SU-DHL-6 (cell line): ENCODE data around the gene MYO6.
"Not testable (repeated sequence)": the region's sequence is repeated elsewhere in the genome, so short reads cannot be mapped to it uniquely, and the experiment has no call there.

Source experiments
- H2AFZ ChIP-seq: fragments of 200-600 bp; sonication (generic); 2 replicates; pipeline ENCODE4 v1.6.1; 2014; ENCODE audit warnings: low read depth, mild to moderate bottlenecking, moderate library complexity, mixed read lengths, antibody characterized with exemption, low read length; ENCODE audit not compliant: severe bottlenecking
- H3F3A ChIP-seq: fragments of 200-600 bp; shearing (Covaris generic); 2 replicates; pipeline ENCODE4 v1.6.0; 2016; ENCODE audit warnings: antibody characterized with exemption, mild to moderate bottlenecking; ENCODE audit not compliant: insufficient read depth
- H3K27ac ChIP-seq: fragments of 200-600 bp; sonication (generic); 2 replicates; pipeline ENCODE4 v1.5.1; 2016; ENCODE audit warnings: low read depth, mild to moderate bottlenecking, low read length, moderate library complexity, mixed read lengths
- H3K27me3 ChIP-seq: fragments of 200-600 bp; sonication (generic), shearing (Covaris generic); 2 replicates; pipeline ENCODE4 v1.6.0; 2014; ENCODE audit warnings: mild to moderate bottlenecking, low read length
- H3K36me3 ChIP-seq: fragments of 200-600 bp; sonication (generic); 2 replicates; pipeline ENCODE4 v1.6.1; 2014; ENCODE audit warnings: mild to moderate bottlenecking, low read length, mixed read lengths
- H3K4me2 ChIP-seq: fragments of 300-600, 200-600 bp; shearing (Covaris generic), sonication (generic); 2 replicates; pipeline ENCODE4 v1.6.0; 2014; ENCODE audit warnings: low read length, low read depth, mild to moderate bottlenecking; ENCODE audit not compliant: poor library complexity, severe bottlenecking
- H3K4me3 ChIP-seq: fragments of 200-600 bp; sonication (generic); 2 replicates; pipeline ENCODE4 v1.5.1; 2014; ENCODE audit warnings: antibody characterized with exemption, low read length, mild to moderate bottlenecking, mixed read lengths; ENCODE audit not compliant: insufficient read depth, poor library complexity, severe bottlenecking
- H3K79me2 ChIP-seq: fragments of 200-600 bp; sonication (generic); 2 replicates; pipeline ENCODE4 v1.6.1; 2014; ENCODE audit warnings: mild to moderate bottlenecking, low read length, moderate library complexity; ENCODE audit not compliant: insufficient read depth
- H3K9ac ChIP-seq: fragments of 200-600 bp; sonication (generic); 2 replicates; pipeline ENCODE4 v1.7.0; 2014; ENCODE audit warnings: mild to moderate bottlenecking, low read length
- H3K9me2 ChIP-seq: fragments of 200-600 bp; sonication (generic); replicated peaks from 2 replicates; pipeline ENCODE4 v1.6.1; 2014; ENCODE audit warnings: low read length; ENCODE audit not compliant: insufficient read depth
- H3K9me3 ChIP-seq: fragments of 200-600 bp; sonication (generic); 2 replicates; pipeline ENCODE4 v1.6.1; 2014; ENCODE audit warnings: low read length, mixed read lengths; ENCODE audit not compliant: insufficient read depth
- H4K20me1 ChIP-seq: fragments of 200-600 bp; sonication (generic); 2 replicates; pipeline ENCODE4 v1.6.1; 2014; ENCODE audit warnings: low read depth, mild to moderate bottlenecking, antibody characterized with exemption, low read length, moderate library complexity, mixed read lengths
- CTCF ChIP-seq: fragments of 200-600 bp; sonication (generic); IDR thresholded peaks from one replicate; pipeline ENCODE4 v1.5.1; 2017; ENCODE audit warnings: antibody characterized with exemption, mild to moderate bottlenecking, low read length, moderate library complexity; ENCODE audit not compliant: insufficient read depth, poor library complexity, severe bottlenecking
- EZH2phosphoT487 ChIP-seq: fragments of 200-600 bp; sonication (generic), shearing (Covaris generic); conservative IDR thresholded peaks from 2 replicates; pipeline ENCODE4 v1.6.1; 2018; ENCODE audit warnings: mild to moderate bottlenecking, antibody characterized with exemption, low read length, moderate library complexity, mixed read lengths

Gene MYO6

DNA sequence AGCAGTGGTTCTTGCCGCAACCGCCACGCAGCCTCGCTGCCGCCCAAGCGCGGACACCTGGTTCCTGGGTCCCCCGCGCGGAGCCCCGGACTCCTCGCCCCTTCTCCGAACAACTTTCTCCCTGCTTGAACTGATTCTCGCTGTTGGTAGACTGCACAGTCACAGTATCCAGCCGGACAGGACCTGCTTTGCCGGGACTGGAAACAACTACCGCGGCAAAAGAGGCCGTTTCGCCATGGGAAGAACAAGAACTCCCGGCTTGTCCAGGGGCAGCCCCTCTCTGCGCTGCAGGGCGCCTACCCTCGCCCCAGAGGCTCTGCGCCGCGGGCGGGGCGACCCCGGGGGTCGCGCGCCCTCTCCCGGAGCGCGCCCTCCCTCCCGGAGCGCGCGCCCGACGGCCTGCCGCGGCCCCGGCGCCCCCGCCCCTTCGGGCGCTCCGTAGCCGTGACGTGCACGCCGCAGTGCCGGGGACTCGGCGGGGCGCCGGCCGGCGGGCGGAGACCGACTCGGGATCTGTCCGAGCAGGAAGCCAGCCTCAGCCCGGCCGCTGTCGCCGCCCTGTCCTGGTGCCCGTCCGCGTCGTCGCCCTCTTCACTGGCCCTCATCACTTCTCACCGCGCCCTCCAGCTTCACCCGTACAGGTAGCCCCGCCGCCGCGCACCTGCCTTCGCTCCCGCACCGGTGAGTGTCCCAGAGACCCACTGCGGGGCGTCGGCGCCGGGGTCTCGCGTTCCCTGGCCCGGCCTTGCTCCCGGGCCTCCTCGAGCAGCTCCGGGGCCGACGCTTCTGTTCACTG is at the start of gene MYO6:
MYO6 (plus strand) TSS at position 497 of the 796 bp plus-strand sequence. CDS start 68,309 bp downstream, outside the sequence.
- H3K9ac ChIP-seq: peak within 1 kb of the TSS; percentile 72
- H3K4me2 ChIP-seq: peak within 1 kb of the TSS; percentile 81
- H3F3A ChIP-seq: peaks cover 19% of the 10 kb centered on the region
- no peaks in the 10 kb centered on the region; the same call in 1 of the 2 replicates for H3K79me2 ChIP-seq
- no peaks in the 10 kb centered on the region for H4K20me1 ChIP-seq
- H3K36me3 ChIP-seq: no peaks in the 10 kb centered on the region
- peak within 1 kb of the TSS; percentile 81 for H3K4me3 ChIP-seq
- peak within 1 kb of the TSS; percentile 97 for H2AFZ ChIP-seq
- TF ChIP-seq EZH2phosphoT487: no peak
- TF ChIP-seq CTCF: no peak
- H3K27me3 ChIP-seq: no peaks in the 10 kb centered on the region
- H3K9me3 ChIP-seq: no peaks in the 10 kb centered on the region
- peak within 1 kb of the TSS; percentile 80 for H3K27ac ChIP-seq
- H3K9me2 ChIP-seq: no peaks in the 10 kb centered on the region

DNA sequence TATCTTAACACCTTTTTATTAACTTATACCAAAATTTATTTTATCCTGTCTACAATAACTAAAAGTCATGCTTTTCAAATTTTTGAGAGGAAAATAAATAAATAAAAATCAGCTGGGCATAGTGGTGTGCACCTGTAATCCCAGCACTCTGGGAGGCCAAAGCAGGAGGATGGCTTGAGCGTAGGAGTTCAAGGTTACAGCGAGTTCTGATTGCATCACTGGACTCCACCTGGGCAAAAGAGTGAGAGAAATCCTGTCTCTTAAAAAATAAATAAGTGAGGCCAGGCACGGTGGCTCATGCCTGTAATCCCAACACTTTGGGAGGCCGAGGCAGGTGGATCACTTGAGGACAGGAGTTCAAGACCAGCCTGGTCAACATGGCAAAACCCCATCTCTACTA is 40.7 kb upstream of the MYO6 start:
- H4K20me1 ChIP-seq, H3K27ac ChIP-seq, H2AFZ ChIP-seq, H3K79me2 ChIP-seq, H3K9me3 ChIP-seq, H3K9me2 ChIP-seq, H3K9ac ChIP-seq, H3K27me3 ChIP-seq, H3F3A ChIP-seq, H3K4me2 ChIP-seq, H3K4me3 ChIP-seq: not testable (repeated sequence)
- H3K36me3 ChIP-seq: peaks cover 12% of the 10 kb centered on the region; the same call in 1 of the 2 replicates

- no peaks in the 10 kb centered on the region for H3K79me2 ChIP-seq
- H3K4me2 ChIP-seq: no peak overlapping the region
- H3K27me3 ChIP-seq: no peaks in the 10 kb centered on the region
- no peak for TF ChIP-seq CTCF
- TF ChIP-seq EZH2phosphoT487: no peak
- no peaks in the 10 kb centered on the region for H3K9me2 ChIP-seq
- H2AFZ ChIP-seq: no peak overlapping the region
- H4K20me1 ChIP-seq: no peaks in the 10 kb centered on the region; the same call in 1 of the 2 replicates
- no peaks in the 10 kb centered on the region for H3F3A ChIP-seq
- H3K4me3 ChIP-seq: no peak overlapping the region
- peaks cover 29% of the 10 kb centered on the region; the same call in 1 of the 2 replicates for H3K36me3 ChIP-seq
- H3K9ac ChIP-seq: no peak overlapping the region
- H3K27ac ChIP-seq: no peak overlapping the region
- no peaks in the 10 kb centered on the region for H3K9me3 ChIP-seq
Measured at GRCh38 chr6:75711173-75711572, 37.9 kb upstream of the MYO6 start.

DNA sequence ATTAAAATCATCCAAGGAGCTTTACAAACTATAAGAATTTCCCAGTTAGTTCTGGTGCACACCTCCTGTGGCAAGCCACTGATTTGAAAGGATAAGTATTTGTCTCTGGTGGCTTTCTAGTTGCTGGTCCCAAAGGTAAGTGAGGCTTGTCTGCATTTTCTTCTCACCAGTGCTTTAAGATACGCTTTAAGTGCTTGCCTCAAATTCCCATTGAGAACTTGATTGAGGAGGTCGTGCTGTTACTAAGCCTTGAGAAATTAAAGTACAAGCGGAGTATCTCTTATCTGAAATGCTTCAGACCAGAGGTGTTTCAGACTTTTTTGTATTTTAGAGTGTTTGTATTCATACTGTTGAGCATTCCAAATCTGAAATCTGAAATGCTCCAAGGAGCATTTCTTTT is 29.9 kb upstream of the MYO6 start:
- Histone ChIP-seq H3K79me2 (no peaks in the 10 kb centered on the region), H3K27me3 (no peaks in the 10 kb centered on the region), H4K20me1 (no peaks in the 10 kb centered on the region; the same call in 1 of the 2 replicates), H3K4me3 (no peak overlapping the region), H3K9ac (no peak overlapping the region), H3K9me3 (no peaks in the 10 kb centered on the region), H3K27ac (no peak overlapping the region), H3F3A (no peaks in the 10 kb centered on the region), H3K9me2 (no peaks in the 10 kb centered on the region), H3K4me2 (no peak overlapping the region), H3K36me3 (peaks cover 23% of the 10 kb centered on the region; the same call in 1 of the 2 replicates), H2AFZ (no peak overlapping the region)
- TF ChIP-seq CTCF (no peak), EZH2phosphoT487 (no peak)
